Measurements from ENCODE around the gene ZC2HC1C. TPM values are rescaled to one million over a fixed set of nuclear protein-coding genes. Genes with fewer than 3 reads are reported as not detected.

Gene ZC2HC1C
- 10 to 100 TPM in 1 of 4 donors, 1 to 10 TPM in 3; 6.9 to 10.8 (median 9.1) TPM for total RNA-seq
- polyA plus RNA-seq, result 8.4 TPM
- long read RNA-seq, donor 1, full-length matches to known transcripts, result 10 of 27 reads
- long read RNA-seq, donor 1, partial matches to known transcripts, result 11 of 27 reads
- long read RNA-seq, donor 1, other reads (novel, unspliced or antisense), result 6 of 27 reads
- long read RNA-seq, donor 2, partial matches to known transcripts, result 3 of 7 reads
- long read RNA-seq, donor 2, other reads (novel, unspliced or antisense), result 3 of 7 reads
- long read RNA-seq, donor 3, full-length matches to known transcripts, result 12 of 36 reads
- long read RNA-seq, donor 3, partial matches to known transcripts, result 16 of 36 reads
- long read RNA-seq, donor 3, other reads (novel, unspliced or antisense), result 8 of 36 reads
- long read RNA-seq, donor 4, partial matches to known transcripts, result 2 of 13 reads
- long read RNA-seq, donor 4, other reads (novel, unspliced or antisense), result 8 of 13 reads

GRCh38 chr14:75069121-75069810 lies at the start of gene ZC2HC1C:
TSS of gene ZC2HC1C (plus strand) at chr14:75069641. CDS start at chr14:75070574, 933 bp downstream.
- peak; percentile 98 to 99 (median 99) for DNase-seq
- peak within 1 kb of the TSS; percentile 43 for H3K4me3 ChIP-seq (ENCODE audit: low read length)
- peak within 1 kb of the TSS; percentile 84 for H3K27ac ChIP-seq (ENCODE audit: low read length)
- H3K27me3 ChIP-seq (ENCODE audit: control insufficient read depth, insufficient read depth), result no peaks in the 10 kb centered on the region
- intact Hi-C loops (cut with DNase I), result loop anchor here in 1 of 4 donors (10.0 kb wide), 1 partner anchor 64 kb away; the partner anchor contains the start of gene EIF2B2
- H3K4me1 ChIP-seq (ENCODE audit: control insufficient read depth, insufficient read depth, low read length), result peaks cover 4% of the 10 kb centered on the region
- WGBS, result 1% methylated on average over 58 of the region's 58 CpGs
- H3K9me3 ChIP-seq (ENCODE audit: control insufficient read depth, low read length), result no peaks in the 10 kb centered on the region
- peak; percentile 97 for ATAC-seq

GRCh38 chr14:75022655-75023054 lies 46.8 kb upstream of the ZC2HC1C start:
- ATAC-seq, result peak; percentile 90 to 95
- peak; percentile 57 to 80 (median 76) for DNase-seq
- H3K9me3 ChIP-seq (ENCODE audit: control insufficient read depth, low read length), result no peaks in the 10 kb centered on the region
- H3K27ac ChIP-seq (ENCODE audit: low read length), result no peak overlapping the region
- intact Hi-C loops (cut with DNase I), result no loop called here
- no peaks in the 10 kb centered on the region for H3K4me1 ChIP-seq (ENCODE audit: control insufficient read depth, insufficient read depth, low read length)
- H3K4me3 ChIP-seq (ENCODE audit: low read length), result no peak overlapping the region
- 60% methylated on average over 8 of the region's 8 CpGs for WGBS
- no peaks in the 10 kb centered on the region for H3K27me3 ChIP-seq (ENCODE audit: control insufficient read depth, insufficient read depth)

- Histone ChIP-seq H3K4me3 (ENCODE audit: low read length) (no peak overlapping the region), H3K27ac (ENCODE audit: low read length) (no peak overlapping the region), H3K27me3 (ENCODE audit: control insufficient read depth, insufficient read depth) (no peaks in the 10 kb centered on the region), H3K9me3 (ENCODE audit: control insufficient read depth, low read length) (no peaks in the 10 kb centered on the region), H3K4me1 (ENCODE audit: control insufficient read depth, insufficient read depth, low read length) (no peaks in the 10 kb centered on the region)
- ATAC-seq (no peak), DNase-seq (no peak)
- intact Hi-C loops (cut with DNase I), result no loop called here
- WGBS, result 97% methylated on average over 1 of the region's 1 CpG
These were observed 46.3 kb upstream of the ZC2HC1C start for GRCh38 chr14:75023108-75023507.

- ATAC-seq (peak in 1 of 2 donors; percentile 86), DNase-seq (no peak)
- Histone ChIP-seq H3K27ac (ENCODE audit: low read length) (no peak overlapping the region), H3K4me1 (ENCODE audit: control insufficient read depth, insufficient read depth, low read length) (no peaks in the 10 kb centered on the region), H3K4me3 (ENCODE audit: low read length) (no peak overlapping the region), H3K9me3 (ENCODE audit: control insufficient read depth, low read length) (no peaks in the 10 kb centered on the region), H3K27me3 (ENCODE audit: control insufficient read depth, insufficient read depth) (no peaks in the 10 kb centered on the region)
- intact Hi-C loops (cut with DNase I), result no loop called here
- WGBS, result 63% methylated on average over 4 of the region's 4 CpGs
These were observed 44.4 kb upstream of the ZC2HC1C start for GRCh38 chr14:75025082-75025481.

- H3K27me3 ChIP-seq (ENCODE audit: control insufficient read depth, insufficient read depth), result no peaks in the 10 kb centered on the region
- no peaks in the 10 kb centered on the region for H3K4me1 ChIP-seq (ENCODE audit: control insufficient read depth, insufficient read depth, low read length)
- no peaks in the 10 kb centered on the region for H3K9me3 ChIP-seq (ENCODE audit: control insufficient read depth, low read length)
- WGBS, result 92% methylated on average over 2 of the region's 2 CpGs
- no peak overlapping the region for H3K4me3 ChIP-seq (ENCODE audit: low read length)
- H3K27ac ChIP-seq (ENCODE audit: low read length), result no peak overlapping the region
- DNase-seq (no peak), ATAC-seq (no peak)
- intact Hi-C loops (cut with DNase I), result no loop called here
These were observed 43.6 kb upstream of the ZC2HC1C start for GRCh38 chr14:75025876-75026275.

GRCh38 chr14:75030147-75030546 lies 39.3 kb upstream of the ZC2HC1C start:
- WGBS, result 0% methylated on average over 1 of the region's 1 CpG
- intact Hi-C loops (cut with DNase I), result no loop called here
- no peak overlapping the region for H3K27ac ChIP-seq (ENCODE audit: low read length)

GRCh38 chr14:75032939-75033338 lies 36.5 kb upstream of the ZC2HC1C start:
- Histone ChIP-seq H3K27me3 (ENCODE audit: control insufficient read depth, insufficient read depth) (no peaks in the 10 kb centered on the region), H3K4me1 (ENCODE audit: control insufficient read depth, insufficient read depth, low read length) (no peaks in the 10 kb centered on the region), H3K9me3 (ENCODE audit: control insufficient read depth, low read length) (no peaks in the 10 kb centered on the region), H3K4me3 (ENCODE audit: low read length) (no peak overlapping the region), H3K27ac (ENCODE audit: low read length) (no peak overlapping the region)
- DNase-seq (no peak), ATAC-seq (no peak)
- WGBS, result 93% methylated on average over 2 of the region's 2 CpGs
- intact Hi-C loops (cut with DNase I), result no loop called here

More at GRCh38 chr14:75030147-75030546, 39.3 kb upstream of the ZC2HC1C start:
- H3K9me3 ChIP-seq (ENCODE audit: control insufficient read depth, low read length), result no peaks in the 10 kb centered on the region
- H3K27me3 ChIP-seq (ENCODE audit: control insufficient read depth, insufficient read depth), result no peaks in the 10 kb centered on the region
- H3K4me3 ChIP-seq (ENCODE audit: low read length), result no peak overlapping the region
- ATAC-seq, result no peak
- no peak for DNase-seq
- no peaks in the 10 kb centered on the region for H3K4me1 ChIP-seq (ENCODE audit: control insufficient read depth, insufficient read depth, low read length)

- 51% methylated on average over 1 of the region's 1 CpG for WGBS
- H3K27me3 ChIP-seq (ENCODE audit: control insufficient read depth, insufficient read depth), result no peaks in the 10 kb centered on the region
- peak; percentile 20 to 54 for ATAC-seq
- intact Hi-C loops (cut with DNase I), result no loop called here
- H3K4me3 ChIP-seq (ENCODE audit: low read length), result no peak overlapping the region
- H3K27ac ChIP-seq (ENCODE audit: low read length), result no peak overlapping the region
- no peak for DNase-seq
- H3K4me1 ChIP-seq (ENCODE audit: control insufficient read depth, insufficient read depth, low read length), result no peaks in the 10 kb centered on the region
- H3K9me3 ChIP-seq (ENCODE audit: control insufficient read depth, low read length), result no peaks in the 10 kb centered on the region
These were observed 28.9 kb upstream of the ZC2HC1C start for GRCh38 chr14:75040507-75040906.

- ATAC-seq (no peak), DNase-seq (no peak)
- H3K27ac ChIP-seq (ENCODE audit: low read length), result no peak overlapping the region
- no peaks in the 10 kb centered on the region for H3K4me1 ChIP-seq (ENCODE audit: control insufficient read depth, insufficient read depth, low read length)
- intact Hi-C loops (cut with DNase I), result no loop called here
- H3K4me3 ChIP-seq (ENCODE audit: low read length), result no peak overlapping the region
- H3K9me3 ChIP-seq (ENCODE audit: control insufficient read depth, low read length), result no peaks in the 10 kb centered on the region
- H3K27me3 ChIP-seq (ENCODE audit: control insufficient read depth, insufficient read depth), result no peaks in the 10 kb centered on the region
- 98% methylated on average over 2 of the region's 2 CpGs for WGBS
These were observed 28.5 kb upstream of the ZC2HC1C start for GRCh38 chr14:75040959-75041358.

GRCh38 chr14:75041613-75042012 lies 27.8 kb upstream of the ZC2HC1C start:
- H3K4me1 ChIP-seq (ENCODE audit: control insufficient read depth, insufficient read depth, low read length), result no peaks in the 10 kb centered on the region
- H3K27me3 ChIP-seq (ENCODE audit: control insufficient read depth, insufficient read depth), result no peaks in the 10 kb centered on the region
- H3K9me3 ChIP-seq (ENCODE audit: control insufficient read depth, low read length), result no peaks in the 10 kb centered on the region
- no peak overlapping the region for H3K27ac ChIP-seq (ENCODE audit: low read length)
- 91% methylated on average over 4 of the region's 4 CpGs for WGBS
- H3K4me3 ChIP-seq (ENCODE audit: low read length), result no peak overlapping the region
- intact Hi-C loops (cut with DNase I), result no loop called here
- DNase-seq (no peak), ATAC-seq (no peak)

GRCh38 chr14:75042035-75042434 lies 27.4 kb upstream of the ZC2HC1C start:
- intact Hi-C loops (cut with DNase I), result no loop called here
- H3K4me1 ChIP-seq (ENCODE audit: control insufficient read depth, insufficient read depth, low read length), result no peaks in the 10 kb centered on the region
- no peak for DNase-seq
- no peak for ATAC-seq
- H3K27me3 ChIP-seq (ENCODE audit: control insufficient read depth, insufficient read depth), result no peaks in the 10 kb centered on the region
- 67% methylated on average over 6 of the region's 6 CpGs for WGBS
- no peak overlapping the region for H3K4me3 ChIP-seq (ENCODE audit: low read length)
- no peaks in the 10 kb centered on the region for H3K9me3 ChIP-seq (ENCODE audit: control insufficient read depth, low read length)
- no peak overlapping the region for H3K27ac ChIP-seq (ENCODE audit: low read length)
